DMS79 treated with DMSO at 0.1 percent for 48 hours (cell line): ENCODE measurements around the gene KIF2A.

Experiments used
- DNase-seq: peaks from one replicate; lab custom pipeline; 2025; lab: John Stamatoyannopoulos, UW

Gene KIF2A

DNA sequence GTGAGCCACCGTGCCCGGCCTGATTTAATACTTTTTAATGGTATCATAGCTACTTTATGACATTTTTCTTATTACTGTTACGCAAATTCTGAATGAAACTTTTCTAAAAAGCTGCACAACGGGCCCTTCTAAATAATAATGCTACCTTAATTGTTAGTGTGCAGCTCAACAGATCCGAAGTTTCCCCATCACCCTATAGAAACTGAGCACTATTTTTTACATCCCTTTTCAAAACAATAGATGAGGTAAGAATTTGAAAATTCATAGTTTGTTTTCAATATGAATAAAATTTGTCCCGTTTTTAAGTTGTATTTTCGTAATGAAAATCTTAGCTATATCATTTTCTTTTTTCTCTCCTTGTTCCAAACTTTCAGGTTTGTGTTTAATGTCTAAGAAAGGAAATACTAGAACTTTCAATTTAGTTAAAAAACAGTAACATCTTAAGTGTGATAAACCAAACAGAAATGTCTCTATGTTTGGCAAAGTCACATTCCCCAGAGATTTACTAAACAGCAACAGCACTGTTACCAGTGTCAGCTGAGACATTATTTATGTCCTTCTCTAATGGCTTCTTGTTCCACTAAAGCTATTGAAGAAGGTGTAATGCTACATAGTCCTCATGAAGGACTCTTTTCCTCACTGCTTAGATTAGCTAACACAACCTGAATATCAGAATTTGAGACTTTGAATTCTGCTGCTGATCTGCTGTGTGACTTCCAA lies 22.9 kb downstream of the KIF2A start:
- DNase-seq = peak; percentile 1

DNA sequence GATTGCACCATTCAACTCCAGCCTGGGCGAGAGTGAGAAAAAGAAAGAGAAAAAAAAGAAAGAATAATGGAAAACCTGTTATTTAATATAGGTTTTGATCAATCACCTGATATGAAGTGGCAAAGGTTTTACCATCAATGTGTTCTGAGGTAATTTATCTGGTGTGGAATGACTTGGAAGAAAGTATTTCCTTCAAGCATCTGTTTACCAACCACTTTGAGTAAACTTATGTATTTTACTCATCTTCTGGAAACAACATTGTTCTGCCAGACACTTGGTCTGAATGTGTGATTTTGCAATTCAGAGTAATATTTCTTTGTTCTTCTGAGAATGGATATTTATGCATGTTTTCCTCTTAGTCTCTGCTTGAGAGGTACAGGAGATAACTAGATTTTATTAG lies 24.3 kb downstream of the KIF2A start:
- DNase-seq = no peak

DNA sequence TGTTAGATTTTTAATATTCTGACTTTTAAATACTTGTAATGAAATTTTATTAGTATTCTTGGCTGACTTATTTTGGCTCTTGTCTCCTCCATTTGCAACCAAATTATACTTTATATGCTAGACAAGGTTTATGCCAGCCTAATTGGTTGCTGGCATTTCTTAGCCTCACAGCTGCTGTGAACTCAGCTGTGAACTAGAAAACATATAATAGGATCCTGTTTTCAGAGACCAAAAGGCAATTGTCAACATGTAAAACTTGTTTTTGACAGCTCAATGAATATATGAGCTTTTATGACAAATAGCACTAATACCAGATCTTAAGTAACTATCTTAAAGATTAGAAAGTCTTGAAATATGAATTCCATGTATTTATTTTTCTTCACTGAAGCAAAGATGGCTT lies 25.9 kb downstream of the KIF2A start:
- DNase-seq = no peak

DNA sequence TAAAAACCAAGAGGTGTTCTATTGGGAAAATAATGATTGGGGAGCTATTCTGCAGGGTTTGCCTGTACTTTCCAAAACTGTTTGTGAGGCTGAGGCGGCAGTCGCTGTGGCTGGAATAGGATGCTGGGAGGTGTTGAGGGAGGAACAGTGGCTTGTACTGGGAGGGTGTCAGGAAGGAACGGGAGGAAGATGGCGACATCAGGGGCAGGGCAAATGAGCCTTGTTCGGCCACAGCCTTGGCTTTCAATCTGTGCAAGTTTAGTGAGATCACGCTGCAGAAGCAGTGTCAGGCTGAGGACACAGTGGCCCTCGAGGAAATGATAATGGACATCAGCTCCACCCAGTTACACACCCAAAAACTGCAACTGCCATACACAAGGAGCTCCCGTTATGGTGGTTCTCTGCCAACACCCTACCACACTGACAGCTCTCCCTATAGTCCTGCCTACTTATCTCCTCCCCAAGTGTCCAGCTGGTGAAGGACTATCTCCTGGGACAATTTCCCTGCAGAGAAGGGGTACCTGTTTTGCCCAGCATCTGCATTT lies 27.3 kb downstream of the KIF2A start:
- no peak for DNase-seq

DNA sequence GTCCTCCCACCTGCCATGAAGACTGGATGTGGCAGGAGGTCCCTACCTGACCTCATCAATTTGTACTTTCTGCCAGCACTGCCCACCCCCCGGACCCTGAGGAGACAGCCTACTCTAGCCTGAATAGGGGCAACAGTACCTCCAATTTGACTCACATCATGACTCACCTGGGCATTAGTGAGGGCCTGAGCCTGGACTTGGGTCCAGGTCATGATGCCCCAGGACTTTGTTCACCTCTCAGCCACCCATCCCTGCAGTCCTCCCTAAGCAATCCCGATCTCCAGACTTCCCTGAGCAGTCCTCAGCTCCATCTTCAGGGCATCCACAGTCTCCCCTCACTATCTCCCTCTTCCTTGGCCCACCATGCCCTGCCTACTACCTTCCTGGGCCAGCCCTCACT lies 28.1 kb downstream of the KIF2A start:
- DNase-seq = no peak

DNA sequence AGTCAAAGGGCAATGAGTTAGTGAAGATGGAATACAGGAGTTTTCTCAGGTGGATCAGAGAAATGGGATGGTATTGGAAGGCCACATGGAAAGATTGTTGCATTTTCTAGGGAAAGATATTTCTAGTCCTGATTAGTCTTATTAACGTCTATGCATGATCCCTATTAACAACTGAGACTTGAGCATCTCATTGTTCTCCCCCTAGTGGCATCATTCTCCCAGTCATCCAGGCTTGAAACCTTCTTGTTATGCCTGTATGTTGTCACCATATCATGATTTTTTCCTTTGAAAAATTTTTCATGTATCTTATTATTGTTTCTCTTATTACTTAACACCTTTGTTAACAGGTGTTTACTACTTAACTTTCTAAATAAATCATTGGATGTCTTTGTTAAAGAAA lies 34.4 kb downstream of the KIF2A start:
- no peak for DNase-seq

DNA sequence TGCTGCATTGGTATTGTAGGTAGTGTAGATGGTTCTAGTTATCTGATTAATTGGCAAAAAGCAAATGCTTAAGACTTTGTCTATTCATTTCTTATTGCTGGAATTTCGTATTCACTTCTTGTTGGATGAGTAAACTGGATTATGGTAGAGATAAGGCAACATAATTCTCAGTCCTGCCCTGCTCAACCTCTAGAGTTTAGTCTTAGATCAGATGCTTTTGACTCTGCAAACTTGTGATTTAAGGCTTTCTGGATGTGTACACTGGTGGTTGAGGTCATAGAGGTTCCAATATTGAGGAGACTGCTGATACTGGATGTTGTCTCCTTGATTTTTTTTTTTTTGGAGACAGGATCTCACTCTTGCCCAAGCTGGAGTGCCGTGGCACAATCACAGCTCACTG lies 35.0 kb downstream of the KIF2A start:
- DNase-seq = no peak

DNA sequence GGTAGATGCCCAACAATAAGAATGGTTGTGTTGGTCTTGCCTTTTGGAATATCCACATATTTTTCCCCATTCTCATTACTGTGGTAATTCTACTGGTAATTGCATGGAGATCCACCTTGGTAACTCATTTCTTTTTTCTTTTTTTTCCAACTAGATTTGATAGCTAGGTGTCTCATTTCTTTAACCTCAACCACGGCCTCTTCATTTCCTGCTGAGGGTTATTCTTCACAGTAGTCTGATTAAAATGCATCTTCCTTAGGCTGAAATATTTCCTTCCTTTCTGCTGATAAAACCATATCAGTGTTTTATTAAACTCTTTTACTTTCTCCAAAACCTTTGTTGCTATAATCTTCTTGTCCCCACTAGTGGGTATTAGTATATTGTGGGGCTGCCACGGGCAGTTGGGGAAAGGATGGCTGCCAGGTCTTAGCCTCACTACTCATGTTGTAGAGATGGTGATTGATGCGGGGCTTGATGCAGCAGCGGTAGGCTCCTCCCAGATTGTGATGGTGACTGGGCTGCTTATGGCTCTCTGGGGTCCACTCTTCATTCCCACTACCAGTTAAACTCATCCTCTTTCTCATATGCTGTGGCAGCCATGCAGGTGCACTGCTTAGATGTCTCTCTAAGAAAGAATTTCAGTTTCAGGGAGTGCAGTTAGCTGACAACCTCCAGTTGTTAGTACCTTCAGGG lies 35.9 kb downstream of the KIF2A start:
- no peak for DNase-seq

DNA sequence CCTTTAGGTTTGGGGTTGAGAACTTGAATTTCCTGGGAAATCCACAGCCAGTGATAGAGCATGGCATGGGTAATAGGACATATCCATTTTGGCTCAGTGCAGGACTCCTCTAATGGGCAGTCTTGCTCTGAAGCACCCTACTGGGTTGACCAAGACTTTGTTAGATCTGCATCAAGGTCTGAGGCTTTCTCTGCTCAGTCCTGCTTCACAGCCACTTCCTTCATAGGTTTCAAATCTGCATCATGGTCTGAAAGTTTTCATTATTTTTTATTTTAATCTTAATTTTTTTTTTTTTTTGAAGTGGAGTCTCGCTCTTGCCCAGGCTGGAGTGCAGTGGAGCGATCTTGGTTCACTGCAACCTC lies 36.5 kb downstream of the KIF2A start:
- DNase-seq = no peak

DNA sequence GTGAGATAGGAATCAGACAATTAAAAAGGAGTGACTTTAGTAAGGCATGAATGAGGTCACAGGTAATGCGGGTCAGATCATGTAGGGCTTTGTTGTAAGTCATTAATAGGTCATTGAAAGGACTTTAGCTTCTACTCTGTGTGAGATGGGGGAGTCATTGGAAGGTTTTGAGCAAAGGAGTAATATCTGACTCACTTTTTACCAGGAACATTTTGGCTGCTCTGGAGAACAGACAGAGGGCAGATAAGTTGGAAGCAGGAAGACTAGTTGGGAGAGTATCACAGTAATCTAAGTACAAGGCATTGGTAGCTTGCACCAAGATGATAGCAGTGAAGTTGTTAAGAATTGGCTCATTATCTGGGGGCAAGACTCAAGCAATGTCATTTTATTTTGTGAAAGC lies 37.4 kb downstream of the KIF2A start:
- DNase-seq = no peak

DNA sequence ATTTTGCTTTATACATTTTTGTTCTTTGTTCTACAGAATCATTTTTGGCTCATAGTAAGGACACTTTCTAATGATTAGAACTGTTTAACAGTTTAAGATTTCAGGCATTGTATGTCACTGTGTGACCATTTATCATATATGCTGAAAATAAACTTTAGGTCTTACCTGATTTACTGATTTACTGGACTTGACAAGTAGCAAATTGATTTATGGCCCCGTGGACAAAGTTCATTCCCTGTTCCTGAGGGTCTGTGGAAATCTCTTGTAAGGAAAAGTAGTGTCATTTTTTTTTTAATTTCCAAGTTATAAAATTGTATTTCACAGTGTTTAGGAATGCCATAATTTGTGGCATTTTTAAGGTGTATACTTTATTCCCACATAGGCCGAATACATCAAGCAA lies 40.7 kb downstream of the KIF2A start:
- no peak for DNase-seq

DNA sequence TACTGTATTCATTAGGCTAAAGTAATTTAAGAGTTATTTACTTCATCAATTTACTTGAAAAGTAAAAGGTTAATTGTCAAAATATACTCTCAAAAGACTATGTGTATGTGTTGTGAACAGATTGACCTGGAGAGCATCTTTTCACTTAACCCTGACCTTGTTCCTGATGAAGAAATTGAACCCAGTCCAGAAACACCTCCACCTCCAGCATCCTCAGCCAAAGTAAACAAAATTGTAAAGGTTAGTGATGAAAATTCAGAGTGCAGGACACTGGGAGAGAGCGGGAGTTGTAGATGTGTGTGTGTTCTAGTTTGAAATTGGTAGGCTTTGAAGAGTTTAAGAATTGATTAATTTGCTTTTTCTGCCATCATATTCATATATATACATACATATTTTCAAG lies 41.9 kb downstream of the KIF2A start:
- DNase-seq = no peak

DNA sequence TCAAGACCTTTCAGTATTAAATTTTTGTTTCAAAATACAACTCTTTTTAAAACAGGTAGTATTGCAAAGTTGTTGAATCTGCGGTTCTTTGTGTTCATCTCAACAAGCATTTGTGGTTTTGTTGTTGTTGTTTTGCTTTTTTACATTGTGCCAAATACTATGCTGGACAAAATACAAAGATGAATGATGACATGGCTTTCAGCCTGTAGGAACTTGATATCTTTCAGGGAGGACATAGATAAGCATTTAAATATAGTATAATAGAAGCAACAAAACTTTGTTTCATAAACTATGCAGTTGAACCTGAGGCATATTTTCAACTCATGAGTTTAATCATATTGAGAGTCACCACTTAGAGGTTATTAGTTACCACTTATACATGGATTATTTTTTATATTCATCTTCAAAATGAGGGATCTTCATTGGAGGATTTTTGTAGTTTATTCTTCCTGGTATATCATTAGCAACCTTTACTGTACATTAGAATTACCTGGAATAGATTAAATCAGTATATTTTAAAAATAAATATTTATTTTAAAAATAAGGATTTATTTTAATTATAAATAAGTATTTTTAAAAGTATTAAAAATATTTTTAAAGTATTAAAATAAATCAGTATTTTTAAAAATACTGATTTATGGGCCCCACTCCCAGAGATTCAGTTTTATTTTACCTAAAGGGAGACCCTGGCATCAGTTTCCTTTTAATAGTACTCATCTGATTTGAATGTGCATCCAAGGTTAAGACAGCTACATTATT lies 42.9 kb downstream of the KIF2A start:
- no peak for DNase-seq

DNA sequence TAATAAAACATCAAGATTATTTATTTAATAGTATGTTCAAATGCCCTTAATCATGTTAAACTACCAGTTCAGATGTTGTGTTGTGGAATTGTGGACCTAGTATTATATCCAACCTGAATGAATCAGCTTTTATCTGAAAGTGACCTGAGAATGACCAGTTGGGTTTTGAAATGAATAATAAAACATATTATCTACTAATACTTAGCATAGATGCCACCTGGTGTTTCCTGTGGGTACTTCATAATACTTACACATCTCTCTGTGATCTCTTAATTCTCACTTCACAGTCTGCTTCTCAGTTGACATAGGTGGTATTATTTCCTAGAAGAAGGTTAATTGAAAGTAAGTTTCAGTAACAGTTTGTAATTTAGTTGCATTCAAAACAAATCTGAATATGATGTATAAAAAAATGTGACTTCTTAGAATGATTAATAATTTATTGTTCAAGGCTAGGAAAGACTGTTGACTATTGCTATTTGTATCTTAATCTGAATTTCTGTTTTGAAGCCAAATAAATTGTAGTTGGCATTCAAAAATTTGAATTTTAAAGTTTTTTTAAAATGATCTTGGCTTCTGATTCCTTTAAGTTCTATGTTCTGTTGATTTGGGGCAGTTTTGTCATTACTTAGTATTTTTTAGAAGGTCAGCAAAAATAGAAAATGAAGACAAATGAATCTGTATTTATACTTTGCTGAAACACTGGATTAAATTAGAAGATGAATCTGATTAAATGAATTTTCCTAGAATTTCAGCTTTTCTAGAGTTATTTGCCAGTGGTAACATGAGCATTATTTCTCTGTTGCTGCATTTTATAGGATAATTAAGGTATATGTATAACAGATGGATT lies 48.2 kb downstream of the KIF2A start:
- no peak for DNase-seq

DNA sequence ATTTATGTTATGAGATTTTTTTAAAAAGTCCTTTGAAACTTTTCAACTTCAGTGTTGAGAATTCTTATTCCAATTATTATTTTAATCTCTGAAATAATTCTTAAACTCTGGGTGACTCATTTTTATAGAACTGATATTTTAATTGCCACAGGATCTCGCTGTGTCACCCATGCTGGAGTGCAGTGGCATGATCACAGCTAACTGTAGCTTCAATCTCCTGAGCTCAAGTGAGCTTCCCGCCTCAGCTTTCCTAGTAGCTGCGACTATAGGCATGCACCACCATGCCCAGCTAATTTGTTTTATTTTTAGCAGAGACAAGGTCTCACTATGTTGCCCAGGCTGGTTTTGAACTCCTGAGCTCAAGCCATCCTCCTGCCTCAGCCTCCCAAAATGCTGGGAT lies 56.7 kb downstream of the KIF2A start:
- no peak for DNase-seq

DNA sequence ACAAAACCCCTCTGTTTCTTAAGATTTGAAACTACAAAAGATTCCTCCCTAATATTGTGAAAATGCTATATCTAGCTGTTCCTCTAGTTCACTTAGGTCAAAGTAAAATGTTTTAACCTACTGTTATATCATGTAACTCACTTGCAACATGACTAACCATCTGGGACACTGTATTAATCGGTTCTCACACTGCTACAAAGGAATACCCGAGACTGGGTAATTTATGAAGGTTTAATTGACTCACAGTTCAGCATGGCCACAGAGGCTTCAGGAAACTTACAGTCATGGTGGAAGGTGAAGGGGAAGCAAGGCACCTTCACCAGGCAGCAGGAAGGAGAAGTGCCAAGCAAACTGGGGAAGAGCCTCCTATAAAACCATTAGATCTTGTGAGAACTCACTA lies 63.0 kb downstream of the KIF2A start:
- no peak for DNase-seq

DNA sequence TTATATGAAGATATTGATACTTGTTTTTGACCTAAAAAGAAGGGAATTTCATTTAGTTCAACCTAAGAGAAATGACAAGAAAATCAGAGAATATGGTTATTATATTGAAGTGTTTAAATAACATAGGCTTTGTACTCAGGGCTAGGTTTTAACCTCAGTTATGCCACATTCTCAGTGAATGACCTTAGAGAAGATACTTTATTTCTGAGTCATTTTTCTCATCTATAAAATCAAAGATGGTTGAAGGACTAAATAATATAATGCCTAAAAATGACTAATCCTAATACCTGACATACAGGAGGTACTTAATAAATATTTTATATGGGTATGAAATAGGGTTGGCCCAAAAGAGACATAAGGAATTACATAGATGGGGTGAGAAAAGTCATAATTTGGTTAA lies 65.4 kb downstream of the KIF2A start:
- DNase-seq = no peak

DNA sequence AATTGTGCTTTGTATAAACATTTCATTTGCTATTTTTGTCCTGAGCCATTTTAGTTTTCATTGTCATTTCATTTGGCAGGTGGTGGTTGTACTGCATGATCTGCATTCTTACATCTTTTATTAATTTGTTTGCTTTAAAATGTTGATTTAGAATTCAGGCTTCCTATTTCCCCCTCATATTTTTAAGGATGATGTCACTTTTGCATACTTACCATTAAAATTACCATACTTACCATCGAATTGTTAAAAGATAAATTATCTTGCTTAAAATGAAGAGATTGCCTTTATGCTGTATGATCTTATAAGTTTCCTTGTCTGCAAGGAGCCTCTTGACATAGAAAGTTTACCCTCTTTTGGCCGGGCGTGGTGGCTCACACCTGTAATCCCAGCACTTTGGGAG lies 66.6 kb downstream of the KIF2A start:
- DNase-seq = no peak

DNA sequence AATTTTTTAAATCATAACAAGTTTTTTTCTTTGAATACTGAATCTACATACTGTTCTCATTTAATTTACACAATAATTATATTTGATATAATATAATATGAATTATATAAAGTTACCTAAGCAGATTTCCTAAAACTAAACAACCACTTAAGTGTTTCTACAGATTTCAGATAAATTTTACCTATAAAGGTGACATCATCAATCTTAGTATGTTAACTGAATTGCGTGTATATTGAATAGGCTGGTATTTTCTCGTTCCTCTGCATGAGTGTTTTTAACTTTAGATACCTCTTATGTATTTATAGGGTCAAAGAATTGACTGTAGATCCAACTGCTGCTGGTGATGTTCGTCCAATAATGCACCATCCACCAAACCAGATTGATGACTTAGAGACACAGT lies 67.4 kb downstream of the KIF2A start:
- no peak for DNase-seq

DNA sequence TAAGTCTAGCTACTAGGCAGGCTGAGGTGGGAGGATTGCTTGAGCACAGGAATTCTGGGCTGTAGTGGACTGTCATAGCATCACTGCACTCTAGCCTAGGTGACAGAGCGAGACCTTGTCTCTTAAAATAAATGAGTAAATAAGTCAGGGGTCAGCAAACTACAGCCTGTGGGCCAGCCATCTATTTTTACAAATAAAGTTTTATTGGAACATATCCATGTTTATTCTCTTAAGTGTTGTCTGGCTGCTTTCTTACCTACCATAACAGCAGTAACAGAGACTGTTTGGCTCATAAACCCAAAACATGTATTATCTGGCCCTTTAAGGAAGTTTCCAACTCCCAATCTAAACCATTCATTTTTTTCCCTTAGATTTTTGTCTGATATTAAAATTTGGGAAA lies 68.1 kb downstream of the KIF2A start:
- DNase-seq = no peak

DNA sequence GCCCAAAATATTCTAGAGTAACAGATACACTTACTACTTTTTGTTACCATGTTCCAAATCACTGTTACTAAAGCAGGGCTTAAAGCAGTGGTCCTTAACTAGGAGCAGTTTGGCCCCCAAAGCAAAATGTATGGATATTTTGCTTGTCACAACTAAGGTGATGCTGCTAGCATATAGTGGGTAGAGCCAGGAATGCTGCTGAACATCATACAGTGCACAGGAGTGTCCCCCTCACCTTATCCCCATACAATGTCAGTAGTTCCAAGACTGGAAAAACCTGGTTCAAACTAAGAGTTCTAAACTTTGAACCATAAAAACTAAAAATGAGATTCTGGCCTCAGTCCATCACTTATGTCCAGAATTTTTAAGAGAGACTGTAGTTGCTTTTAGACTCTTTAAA lies 69.6 kb downstream of the KIF2A start:
- DNase-seq = no peak

DNA sequence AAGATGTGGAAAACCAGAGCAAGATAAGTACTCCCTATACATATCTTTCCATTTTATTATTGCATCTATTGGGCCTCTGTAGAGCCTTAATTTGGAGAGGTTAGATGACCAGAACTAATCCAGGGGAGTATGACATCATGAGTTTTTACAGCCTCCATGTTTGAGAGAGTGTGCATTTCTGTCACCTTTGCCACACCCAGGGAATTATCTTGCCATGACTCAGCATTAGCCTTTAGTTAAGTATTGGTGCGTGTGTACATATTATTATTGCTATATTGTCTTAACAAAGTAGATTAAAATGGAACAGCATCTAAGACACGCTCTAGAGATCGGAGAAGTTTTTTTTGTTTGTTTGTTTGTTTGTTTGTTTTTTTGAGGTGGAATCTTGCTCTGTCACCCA lies 70.1 kb downstream of the KIF2A start:
- DNase-seq = no peak
